NOMO-1 treated with DMSO at 0.1 percent for 48 hours (cell line): ENCODE data around the gene PM20D2.

ENCODE experiments used
- DNase-seq: peaks from one replicate; lab custom pipeline; 2025; ENCODE audit not compliant: unreplicated experiment; lab: John Stamatoyannopoulos, UW

Gene PM20D2

GRCh38 chr6:89145091-89145955, 532 bp upstream of the PM20D2 start:
- peak; percentile 73 for DNase-seq

GRCh38 chr6:89146718-89147700, 1.2 kb downstream of the PM20D2 start:
- DNase-seq: peak; percentile 32

GRCh38 chr6:89148016-89148750, 2.3 kb downstream of the PM20D2 start:
- DNase-seq: no peak

- DNase-seq: no peak
Observed at GRCh38 chr6:89154131-89154530, 8.3 kb downstream of the PM20D2 start.

- DNase-seq: no peak
Observed at GRCh38 chr6:89160331-89161092, 14.7 kb downstream of the PM20D2 start.

- DNase-seq: no peak
Observed at GRCh38 chr6:89161326-89162046, 15.6 kb downstream of the PM20D2 start.

GRCh38 chr6:89162047-89162371, 16.2 kb downstream of the PM20D2 start:
- no peak for DNase-seq

- DNase-seq: no peak
Observed at GRCh38 chr6:89172131-89172530, 26.3 kb downstream of the PM20D2 start.

- DNase-seq: no peak
Observed at GRCh38 chr6:89173634-89174033, 27.8 kb downstream of the PM20D2 start.

- DNase-seq: no peak
Observed at GRCh38 chr6:89180112-89180511, 34.3 kb downstream of the PM20D2 start.

GRCh38 chr6:89180971-89181370, 35.1 kb downstream of the PM20D2 start:
- no peak for DNase-seq

GRCh38 chr6:89183294-89183693, 37.4 kb downstream of the PM20D2 start:
- no peak for DNase-seq

GRCh38 chr6:89184344-89184743, 38.5 kb downstream of the PM20D2 start:
- no peak for DNase-seq

- no peak for DNase-seq
Observed at GRCh38 chr6:89186762-89187161, 40.9 kb downstream of the PM20D2 start.

- DNase-seq: no peak
Observed at GRCh38 chr6:89187504-89187903, 41.6 kb downstream of the PM20D2 start.

- no peak for DNase-seq
Observed at GRCh38 chr6:89190741-89191140, 44.9 kb downstream of the PM20D2 start.

- no peak for DNase-seq
Observed at GRCh38 chr6:89194559-89194958, 48.7 kb downstream of the PM20D2 start.

- DNase-seq: no peak
Observed at GRCh38 chr6:89197141-89197540, 51.3 kb downstream of the PM20D2 start.

- no peak for DNase-seq
Observed at GRCh38 chr6:89198235-89198634, 52.4 kb downstream of the PM20D2 start.

- DNase-seq: no peak
Observed at GRCh38 chr6:89199579-89199978, 53.7 kb downstream of the PM20D2 start.
